HepG2 (cell line): ENCODE data around the gene CHCHD6. TPM values are rescaled to one million over a fixed set of nuclear protein-coding genes. Genes with fewer than 3 reads are reported as not detected.

Experiments used
- CHD2 ChIP-seq: IDR thresholded peaks from 2 replicates; pipeline ENCODE4 v1.6.1; 2011; ENCODE audit warnings: low read depth, low read length, improper control_type of control experiment
- DNMT1 ChIP-seq: sonication (generic); formaldehyde crosslinking; IDR thresholded peaks from 2 replicates; pipeline ENCODE4 v1.5.1; 2020; ENCODE audit warnings: mild to moderate bottlenecking, missing genetic modification reagents
- FOXO1 ChIP-seq: sonication (generic); formaldehyde crosslinking; IDR thresholded peaks from 2 replicates; pipeline ENCODE4 v1.4.0; 2020; ENCODE audit warnings: missing genetic modification reagents
- GTF3A ChIP-seq: sonication (generic); formaldehyde crosslinking; conservative IDR thresholded peaks from 2 replicates; pipeline ENCODE4 v1.4.0; 2020; ENCODE audit warnings: mild to moderate bottlenecking, missing genetic modification reagents
- MED1 ChIP-seq: sonication (generic); formaldehyde crosslinking; IDR thresholded peaks from 2 replicates; pipeline ENCODE4 v1.4.0; 2020; ENCODE audit warnings: missing genetic modification reagents
- MEIS1 ChIP-seq: sonication (generic); formaldehyde crosslinking; IDR thresholded peaks from 2 replicates; pipeline ENCODE4 v1.9.0; 2021; ENCODE audit warnings: mild to moderate bottlenecking, missing genetic modification reagents, moderate library complexity, borderline replicate concordance
- SRY ChIP-seq: sonication (generic); formaldehyde crosslinking; IDR thresholded peaks from 2 replicates; pipeline ENCODE4 v1.8.0; 2022; ENCODE audit warnings: mild to moderate bottlenecking, missing genetic modification reagents
- THAP8 ChIP-seq: sonication (generic); formaldehyde crosslinking; IDR thresholded peaks from 2 replicates; pipeline ENCODE4 v1.5.1; 2020; ENCODE audit warnings: missing genetic modification reagents, mild to moderate bottlenecking, borderline replicate concordance
- ZFP36L1 ChIP-seq: sonication (generic); formaldehyde crosslinking; IDR thresholded peaks from 2 replicates; pipeline ENCODE4 v1.8.0; 2022; ENCODE audit warnings: mild to moderate bottlenecking, missing genetic modification reagents, moderate library complexity
- ZNF101 ChIP-seq: sonication (generic); formaldehyde crosslinking; IDR thresholded peaks from 2 replicates; pipeline ENCODE4 v1.4.0; 2020; ENCODE audit warnings: mild to moderate bottlenecking, low read depth, missing genetic modification reagents, borderline replicate concordance
- ZNF225 ChIP-seq: sonication (generic); formaldehyde crosslinking; IDR thresholded peaks from 2 replicates; pipeline ENCODE4 v1.4.0; 2020; ENCODE audit warnings: mild to moderate bottlenecking, missing genetic modification reagents
- ZNF251 ChIP-seq: sonication (generic); formaldehyde crosslinking; IDR thresholded peaks from 2 replicates; pipeline ENCODE4 v1.9.0; 2021; ENCODE audit warnings: mild to moderate bottlenecking, missing genetic modification reagents
- ZNF337 ChIP-seq: sonication (generic); formaldehyde crosslinking; IDR thresholded peaks from 2 replicates; pipeline ENCODE4 v1.5.1; 2020; ENCODE audit warnings: missing genetic modification reagents, low read depth, mild to moderate bottlenecking, borderline replicate concordance
- ZNF484 ChIP-seq: sonication (generic); formaldehyde crosslinking; IDR thresholded peaks from 2 replicates; pipeline ENCODE4 v1.5.1; 2020; ENCODE audit warnings: mild to moderate bottlenecking, low read depth, missing genetic modification reagents, borderline replicate concordance
- ZNF564 ChIP-seq: sonication (generic); formaldehyde crosslinking; IDR thresholded peaks from 2 replicates; pipeline ENCODE4 v1.8.1; 2023; ENCODE audit warnings: mild to moderate bottlenecking, missing genetic modification reagents
- ZNF589 ChIP-seq: sonication (generic); formaldehyde crosslinking; conservative IDR thresholded peaks from 2 replicates; pipeline ENCODE4 v1.8.0; 2022; ENCODE audit warnings: mild to moderate bottlenecking, moderate library complexity, missing genetic modification reagents
- polyA plus RNA-seq, 8 experiments: library from polyadenylated mRNA; depleted of rRNA in 3 of 8; stranded (reverse) in 7 of 8; unstranded in 1 of 8; fragments of >200 nt; fragmentation: Illumina TruSeq in 4 of 8; extraction: Trizol in 4 of 8; gene quantifications; 2 replicates each; pipeline versions ENCODE4 v1.2.1 to v1.2.3, GENCODE V29; 2011 to 2016; ENCODE audit warnings: low read depth in 4 of 8, missing spikeins in 1 of 8, mixed read lengths in 1 of 8; ENCODE audit not compliant: insufficient read depth in 1 of 8
- total RNA-seq, 5 experiments: library from RNA; depleted of rRNA; stranded (reverse); fragments of >200 nt; fragmentation: Illumina TruSeq; extraction: Trizol; gene quantifications; 2 replicates each; pipeline ENCODE4 v1.2.3, GENCODE V29; 2016; ENCODE audit warnings: low read depth in 1 of 5
- TF ChIP-seq, protein P1 (sequence below): sonication (generic); formaldehyde crosslinking; IDR thresholded peaks from 2 replicates; pipeline ENCODE4 v1.5.0; 2020; ENCODE audit warnings: missing genetic modification reagents
- TF ChIP-seq, protein P2 (sequence below): sonication (generic); formaldehyde crosslinking; conservative IDR thresholded peaks from 2 replicates; pipeline ENCODE4 v1.8.0; 2022; ENCODE audit warnings: low read depth, missing genetic modification reagents
- TF ChIP-seq, protein P3 (sequence below): IDR thresholded peaks from 2 replicates; pipeline ENCODE4 v1.6.1; 2016; ENCODE audit warnings: low read depth, borderline replicate concordance
- TF ChIP-seq, protein P4 (sequence below): sonication (generic); formaldehyde crosslinking; IDR thresholded peaks from 2 replicates; pipeline ENCODE4 v1.5.0; 2020; ENCODE audit warnings: mild to moderate bottlenecking, missing genetic modification reagents
- TF ChIP-seq, protein P5 (sequence below), 2 experiments: fragments of 450-650 bp in 1 of 2; sonication (generic) in 1 of 2; formaldehyde crosslinking; IDR thresholded peaks; 2 replicates each; pipeline versions ENCODE4 v1.5.0 to v1.8.0; 2020 to 2022; ENCODE audit warnings: mild to moderate bottlenecking in 1 of 2, missing genetic modification reagents in 1 of 2

CHCHD6 gene
- total and polyA plus RNA-seq, 2 of the 13 experiments (the other 11 are each of a cell fraction or from before 2014, with no cell fraction given), result 20.3 to 20.8 TPM

DNA sequence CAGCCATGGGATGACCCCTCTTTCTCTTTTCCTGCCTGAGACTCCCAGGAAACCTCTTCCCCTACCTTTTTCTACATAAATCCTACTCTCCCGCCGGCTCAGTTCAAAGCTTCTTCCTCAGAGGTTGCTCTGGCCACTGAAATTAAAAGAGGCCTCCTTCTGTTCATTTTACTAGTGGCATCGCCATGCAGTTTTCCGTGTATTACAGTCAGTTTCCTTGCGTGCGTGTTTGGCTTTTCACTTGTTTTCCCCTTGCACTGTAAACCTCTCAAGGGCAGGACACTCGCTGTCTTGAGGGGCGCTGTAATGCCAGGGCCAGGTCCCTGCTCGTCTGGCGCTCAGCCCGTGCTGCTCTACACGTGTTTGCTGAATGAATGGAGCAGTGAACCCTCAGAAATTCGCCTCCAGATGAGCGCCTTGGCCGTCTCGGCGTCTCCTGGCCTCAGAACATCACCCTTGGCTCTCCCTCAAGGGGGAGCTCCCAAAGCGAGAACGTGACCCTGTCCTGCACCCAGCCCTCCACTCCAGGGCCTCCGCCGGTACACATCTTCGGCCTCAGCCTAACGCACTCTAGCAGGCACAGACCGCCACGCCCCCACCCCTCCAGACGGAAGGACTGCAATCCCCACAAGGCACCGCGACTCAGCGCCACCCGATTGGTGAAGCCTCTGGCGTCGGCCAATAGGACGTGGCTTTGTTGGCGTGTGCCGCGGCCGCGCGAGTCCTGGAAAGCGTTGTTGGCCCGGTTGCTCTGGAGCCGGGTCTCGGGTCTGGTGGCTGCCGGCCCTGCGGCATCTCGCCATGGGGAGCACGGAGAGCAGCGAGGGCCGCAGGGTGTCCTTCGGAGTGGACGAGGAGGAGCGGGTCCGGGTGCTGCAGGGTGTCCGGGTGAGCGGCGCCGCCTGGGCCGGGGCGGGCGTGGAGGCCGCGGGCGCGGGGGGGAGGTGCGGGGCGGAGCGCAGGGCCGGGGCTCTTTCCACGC lies at the start of gene CHCHD6 (continued):
- no peak; the same call in 1 of the 2 replicates for TF ChIP-seq SRY
- TF ChIP-seq, protein P1, sequence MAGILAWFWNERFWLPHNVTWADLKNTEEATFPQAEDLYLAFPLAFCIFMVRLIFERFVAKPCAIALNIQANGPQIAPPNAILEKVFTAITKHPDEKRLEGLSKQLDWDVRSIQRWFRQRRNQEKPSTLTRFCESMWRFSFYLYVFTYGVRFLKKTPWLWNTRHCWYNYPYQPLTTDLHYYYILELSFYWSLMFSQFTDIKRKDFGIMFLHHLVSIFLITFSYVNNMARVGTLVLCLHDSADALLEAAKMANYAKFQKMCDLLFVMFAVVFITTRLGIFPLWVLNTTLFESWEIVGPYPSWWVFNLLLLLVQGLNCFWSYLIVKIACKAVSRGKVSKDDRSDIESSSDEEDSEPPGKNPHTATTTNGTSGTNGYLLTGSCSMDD (CRISPR knock-in tag), result no peak
- no peak for TF ChIP-seq GTF3A (CRISPR knock-in tag)
- TF ChIP-seq, protein P2, sequence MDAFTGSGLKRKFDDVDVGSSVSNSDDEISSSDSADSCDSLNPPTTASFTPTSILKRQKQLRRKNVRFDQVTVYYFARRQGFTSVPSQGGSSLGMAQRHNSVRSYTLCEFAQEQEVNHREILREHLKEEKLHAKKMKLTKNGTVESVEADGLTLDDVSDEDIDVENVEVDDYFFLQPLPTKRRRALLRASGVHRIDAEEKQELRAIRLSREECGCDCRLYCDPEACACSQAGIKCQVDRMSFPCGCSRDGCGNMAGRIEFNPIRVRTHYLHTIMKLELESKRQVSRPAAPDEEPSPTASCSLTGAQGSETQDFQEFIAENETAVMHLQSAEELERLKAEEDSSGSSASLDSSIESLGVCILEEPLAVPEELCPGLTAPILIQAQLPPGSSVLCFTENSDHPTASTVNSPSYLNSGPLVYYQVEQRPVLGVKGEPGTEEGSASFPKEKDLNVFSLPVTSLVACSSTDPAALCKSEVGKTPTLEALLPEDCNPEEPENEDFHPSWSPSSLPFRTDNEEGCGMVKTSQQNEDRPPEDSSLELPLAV (CRISPR knock-in tag), result no peak
- no peak for TF ChIP-seq ZNF484
- TF ChIP-seq, protein P3, sequence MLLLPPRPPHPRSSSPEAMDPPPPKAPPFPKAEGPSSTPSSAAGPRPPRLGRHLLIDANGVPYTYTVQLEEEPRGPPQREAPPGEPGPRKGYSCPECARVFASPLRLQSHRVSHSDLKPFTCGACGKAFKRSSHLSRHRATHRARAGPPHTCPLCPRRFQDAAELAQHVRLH, result no peak
- peak; percentile 77; the same call in 1 of the 2 replicates for TF ChIP-seq ZNF337 (CRISPR knock-in tag)
- TF ChIP-seq, protein P4, sequence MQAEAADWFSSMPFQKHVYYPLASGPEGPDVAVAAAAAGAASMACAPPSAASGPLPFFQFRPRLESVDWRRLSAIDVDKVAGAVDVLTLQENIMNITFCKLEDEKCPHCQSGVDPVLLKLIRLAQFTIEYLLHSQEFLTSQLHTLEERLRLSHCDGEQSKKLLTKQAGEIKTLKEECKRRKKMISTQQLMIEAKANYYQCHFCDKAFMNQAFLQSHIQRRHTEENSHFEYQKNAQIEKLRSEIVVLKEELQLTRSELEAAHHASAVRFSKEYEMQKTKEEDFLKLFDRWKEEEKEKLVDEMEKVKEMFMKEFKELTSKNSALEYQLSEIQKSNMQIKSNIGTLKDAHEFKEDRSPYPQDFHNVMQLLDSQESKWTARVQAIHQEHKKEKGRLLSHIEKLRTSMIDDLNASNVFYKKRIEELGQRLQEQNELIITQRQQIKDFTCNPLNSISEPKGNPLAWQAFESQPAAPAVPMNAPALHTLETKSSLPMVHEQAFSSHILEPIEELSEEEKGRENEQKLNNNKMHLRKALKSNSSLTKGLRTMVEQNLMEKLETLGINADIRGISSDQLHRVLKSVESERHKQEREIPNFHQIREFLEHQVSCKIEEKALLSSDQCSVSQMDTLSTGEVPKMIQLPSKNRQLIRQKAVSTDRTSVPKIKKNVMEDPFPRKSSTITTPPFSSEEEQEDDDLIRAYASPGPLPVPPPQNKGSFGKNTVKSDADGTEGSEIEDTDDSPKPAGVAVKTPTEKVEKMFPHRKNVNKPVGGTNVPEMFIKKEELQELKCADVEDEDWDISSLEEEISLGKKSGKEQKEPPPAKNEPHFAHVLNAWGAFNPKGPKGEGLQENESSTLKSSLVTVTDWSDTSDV (CRISPR knock-in tag), result no peak; the same call in 1 of the 2 replicates
- TF ChIP-seq ZNF225 (CRISPR knock-in tag), result peak; percentile 90; the same call in 1 of the 2 replicates
- no peak for TF ChIP-seq ZNF251 (CRISPR knock-in tag)
- TF ChIP-seq ZNF589 (CRISPR knock-in tag), result no peak
- TF ChIP-seq ZNF101 (CRISPR knock-in tag), result no peak
- TF ChIP-seq FOXO1, result no peak; the same call in 1 of the 2 replicates
- TF ChIP-seq, protein P5, sequence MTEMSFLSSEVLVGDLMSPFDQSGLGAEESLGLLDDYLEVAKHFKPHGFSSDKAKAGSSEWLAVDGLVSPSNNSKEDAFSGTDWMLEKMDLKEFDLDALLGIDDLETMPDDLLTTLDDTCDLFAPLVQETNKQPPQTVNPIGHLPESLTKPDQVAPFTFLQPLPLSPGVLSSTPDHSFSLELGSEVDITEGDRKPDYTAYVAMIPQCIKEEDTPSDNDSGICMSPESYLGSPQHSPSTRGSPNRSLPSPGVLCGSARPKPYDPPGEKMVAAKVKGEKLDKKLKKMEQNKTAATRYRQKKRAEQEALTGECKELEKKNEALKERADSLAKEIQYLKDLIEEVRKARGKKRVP (CRISPR knock-in tag; IDR thresholded peaks at IDR 0.05), result no peak
- TF ChIP-seq THAP8 (CRISPR knock-in tag), result no peak
- TF ChIP-seq CHD2, result peak; percentile 78
- peak; percentile 6; the same call in 1 of the 2 replicates for TF ChIP-seq ZNF564 (CRISPR knock-in tag)
- TF ChIP-seq DNMT1, result peak; percentile 82; the same call in 1 of the 2 replicates
- TF ChIP-seq MED1 (CRISPR knock-in tag), result no peak; the same call in 1 of the 2 replicates
- no peak for TF ChIP-seq MEIS1
- TF ChIP-seq ZFP36L1 (CRISPR knock-in tag), result no peak
